Measurements from ENCODE around the gene CFAP57.

Gene CFAP57

GRCh38 chr1:43238085-43238484 is 66.0 kb downstream of the CFAP57 start:
- Histone ChIP-seq H3K9me2 (replicated peaks; ENCODE audit: insufficient read depth, low read length) (no peaks in the 10 kb centered on the region), H3K27ac (ENCODE audit: low read depth, low read length) (no peak overlapping the region), H3K27me3 (ENCODE audit: low read length) (no peaks in the 10 kb centered on the region), H3K4me3 (ENCODE audit: insufficient read depth, low read length, poor library complexity, severe bottlenecking) (no peak overlapping the region), H3K4me2 (ENCODE audit: low read depth, low read length, poor library complexity, severe bottlenecking) (no peak overlapping the region), H4K20me1 (ENCODE audit: low read depth, low read length) (no peaks in the 10 kb centered on the region), H3K9ac (ENCODE audit: low read length) (no peak overlapping the region), H3K36me3 (ENCODE audit: low read length) (no peaks in the 10 kb centered on the region), H3F3A (ENCODE audit: insufficient read depth) (no peaks in the 10 kb centered on the region), H3K79me2 (ENCODE audit: insufficient read depth, low read length) (no peaks in the 10 kb centered on the region), H3K9me3 (ENCODE audit: insufficient read depth, low read length) (no peaks in the 10 kb centered on the region), H2AFZ (ENCODE audit: low read depth, low read length, severe bottlenecking) (no peak overlapping the region)
- no peak for TF ChIP-seq EZH2phosphoT487 (conservative IDR thresholded peaks at IDR 0.05; ENCODE audit: low read length)
- TF ChIP-seq, protein P1, sequence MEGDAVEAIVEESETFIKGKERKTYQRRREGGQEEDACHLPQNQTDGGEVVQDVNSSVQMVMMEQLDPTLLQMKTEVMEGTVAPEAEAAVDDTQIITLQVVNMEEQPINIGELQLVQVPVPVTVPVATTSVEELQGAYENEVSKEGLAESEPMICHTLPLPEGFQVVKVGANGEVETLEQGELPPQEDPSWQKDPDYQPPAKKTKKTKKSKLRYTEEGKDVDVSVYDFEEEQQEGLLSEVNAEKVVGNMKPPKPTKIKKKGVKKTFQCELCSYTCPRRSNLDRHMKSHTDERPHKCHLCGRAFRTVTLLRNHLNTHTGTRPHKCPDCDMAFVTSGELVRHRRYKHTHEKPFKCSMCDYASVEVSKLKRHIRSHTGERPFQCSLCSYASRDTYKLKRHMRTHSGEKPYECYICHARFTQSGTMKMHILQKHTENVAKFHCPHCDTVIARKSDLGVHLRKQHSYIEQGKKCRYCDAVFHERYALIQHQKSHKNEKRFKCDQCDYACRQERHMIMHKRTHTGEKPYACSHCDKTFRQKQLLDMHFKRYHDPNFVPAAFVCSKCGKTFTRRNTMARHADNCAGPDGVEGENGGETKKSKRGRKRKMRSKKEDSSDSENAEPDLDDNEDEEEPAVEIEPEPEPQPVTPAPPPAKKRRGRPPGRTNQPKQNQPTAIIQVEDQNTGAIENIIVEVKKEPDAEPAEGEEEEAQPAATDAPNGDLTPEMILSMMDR (IDR thresholded peaks at IDR 0.05; ENCODE audit: insufficient read depth, low read length, poor library complexity, severe bottlenecking): peak; percentile 49

- no peak overlapping the region for H2AFZ ChIP-seq (ENCODE audit: low read depth, low read length, severe bottlenecking)
- TF ChIP-seq, protein P1 (IDR thresholded peaks at IDR 0.05; ENCODE audit: insufficient read depth, low read length, poor library complexity, severe bottlenecking): no peak
- TF ChIP-seq EZH2phosphoT487 (conservative IDR thresholded peaks at IDR 0.05; ENCODE audit: low read length): no peak
- no peak overlapping the region for H3K4me3 ChIP-seq (ENCODE audit: insufficient read depth, low read length, poor library complexity, severe bottlenecking)
- H3K9ac ChIP-seq (ENCODE audit: low read length): no peak overlapping the region
- H3K9me2 ChIP-seq (replicated peaks; ENCODE audit: insufficient read depth, low read length): no peaks in the 10 kb centered on the region
- H3K27me3 ChIP-seq (ENCODE audit: low read length): no peaks in the 10 kb centered on the region
- H3K27ac ChIP-seq (ENCODE audit: low read depth, low read length): no peak overlapping the region
- H3K79me2 ChIP-seq (ENCODE audit: insufficient read depth, low read length): no peaks in the 10 kb centered on the region
- no peak overlapping the region for H3K4me2 ChIP-seq (ENCODE audit: low read depth, low read length, poor library complexity, severe bottlenecking)
- H3K36me3 ChIP-seq (ENCODE audit: low read length): no peaks in the 10 kb centered on the region
- no peaks in the 10 kb centered on the region for H3F3A ChIP-seq (ENCODE audit: insufficient read depth)
- no peaks in the 10 kb centered on the region for H4K20me1 ChIP-seq (ENCODE audit: low read depth, low read length)
- no peaks in the 10 kb centered on the region for H3K9me3 ChIP-seq (ENCODE audit: insufficient read depth, low read length)
These were observed 66.9 kb downstream of the CFAP57 start for GRCh38 chr1:43238991-43239469.

DNA sequence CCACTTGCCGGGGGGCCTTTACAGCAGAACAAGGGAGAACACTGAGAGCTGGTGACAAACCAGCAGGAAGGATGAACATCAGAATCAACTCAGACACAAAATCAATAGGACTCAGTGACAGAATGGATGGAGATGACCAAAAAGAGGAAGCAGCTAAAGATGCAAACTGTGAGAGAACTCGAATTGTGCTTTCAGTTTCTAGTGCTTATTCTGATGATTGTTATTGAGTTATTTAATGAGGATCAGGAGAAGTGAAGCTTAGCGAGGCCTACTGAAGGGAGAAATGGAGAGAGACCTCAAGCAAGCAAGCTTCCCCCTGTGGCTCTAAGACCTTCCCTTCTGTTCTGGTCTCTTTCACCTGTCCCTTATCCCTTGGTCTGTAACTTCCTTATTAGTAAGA is 67.4 kb downstream of the CFAP57 start:
- H3F3A ChIP-seq (ENCODE audit: insufficient read depth): no peaks in the 10 kb centered on the region
- no peaks in the 10 kb centered on the region for H3K79me2 ChIP-seq (ENCODE audit: insufficient read depth, low read length)
- no peak overlapping the region for H3K4me3 ChIP-seq (ENCODE audit: insufficient read depth, low read length, poor library complexity, severe bottlenecking)
- no peak overlapping the region for H3K27ac ChIP-seq (ENCODE audit: low read depth, low read length)
- TF ChIP-seq EZH2phosphoT487 (conservative IDR thresholded peaks at IDR 0.05; ENCODE audit: low read length): no peak
- TF ChIP-seq, protein P1 (IDR thresholded peaks at IDR 0.05; ENCODE audit: insufficient read depth, low read length, poor library complexity, severe bottlenecking): no peak
- no peaks in the 10 kb centered on the region for H4K20me1 ChIP-seq (ENCODE audit: low read depth, low read length)
- H3K9me3 ChIP-seq (ENCODE audit: insufficient read depth, low read length): no peaks in the 10 kb centered on the region
- no peak overlapping the region for H2AFZ ChIP-seq (ENCODE audit: low read depth, low read length, severe bottlenecking)
- no peaks in the 10 kb centered on the region for H3K36me3 ChIP-seq (ENCODE audit: low read length)
- no peak overlapping the region for H3K9ac ChIP-seq (ENCODE audit: low read length)
- no peaks in the 10 kb centered on the region for H3K27me3 ChIP-seq (ENCODE audit: low read length)
- no peak overlapping the region for H3K4me2 ChIP-seq (ENCODE audit: low read depth, low read length, poor library complexity, severe bottlenecking)
- no peaks in the 10 kb centered on the region for H3K9me2 ChIP-seq (replicated peaks; ENCODE audit: insufficient read depth, low read length)
